Measurements from ENCODE around the gene DYRK3. TPM values are rescaled to one million over a fixed set of nuclear protein-coding genes. Genes with fewer than 3 reads are reported as not detected.

The DYRK3 gene
- total RNA-seq, 2 donors from 2014 or later = 16.5 to 20.6 TPM

- no peak for DNase-seq (ENCODE audit: low spot score)
These were observed 56.3 kb downstream of the DYRK3 start for GRCh38 chr1:206691604-206692003.

DNA sequence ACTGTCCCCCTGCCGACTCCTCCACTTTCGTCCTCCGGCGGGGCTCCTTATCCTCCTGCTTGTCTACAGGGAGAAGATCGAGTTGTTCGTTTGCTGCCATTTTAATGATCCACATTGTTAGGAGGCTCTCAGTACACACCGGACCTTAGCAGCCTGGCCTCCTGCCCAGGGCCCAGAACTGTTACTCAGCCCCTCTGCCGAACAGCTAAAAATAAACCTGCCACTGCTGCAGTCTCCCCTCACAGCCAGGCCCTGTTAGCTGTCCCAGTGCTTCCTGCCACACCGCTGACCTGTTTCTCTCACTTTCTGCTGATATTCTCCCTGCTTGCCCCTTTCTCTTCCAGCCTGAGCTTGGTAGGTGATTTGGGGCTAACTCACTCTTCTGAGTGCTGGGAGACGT, 57.7 kb downstream of the DYRK3 start:
- Histone ChIP-seq H3K36me3 (peaks cover 5% of the 10 kb centered on the region), H3K9me3 (no peaks in the 10 kb centered on the region), H3K4me1 (peaks cover 0 to 100% of the 10 kb centered on the region in 2 donors), H3K4me3 (peak overlapping the region in 1 of 2 donors; percentile 15), H3K27ac (peak overlapping the region; percentile 97 to 98), H3K27me3 (no peaks in the 10 kb centered on the region)
- DNase-seq (ENCODE audit: low spot score) = peak; percentile 81
- TF ChIP-seq, protein P1, sequence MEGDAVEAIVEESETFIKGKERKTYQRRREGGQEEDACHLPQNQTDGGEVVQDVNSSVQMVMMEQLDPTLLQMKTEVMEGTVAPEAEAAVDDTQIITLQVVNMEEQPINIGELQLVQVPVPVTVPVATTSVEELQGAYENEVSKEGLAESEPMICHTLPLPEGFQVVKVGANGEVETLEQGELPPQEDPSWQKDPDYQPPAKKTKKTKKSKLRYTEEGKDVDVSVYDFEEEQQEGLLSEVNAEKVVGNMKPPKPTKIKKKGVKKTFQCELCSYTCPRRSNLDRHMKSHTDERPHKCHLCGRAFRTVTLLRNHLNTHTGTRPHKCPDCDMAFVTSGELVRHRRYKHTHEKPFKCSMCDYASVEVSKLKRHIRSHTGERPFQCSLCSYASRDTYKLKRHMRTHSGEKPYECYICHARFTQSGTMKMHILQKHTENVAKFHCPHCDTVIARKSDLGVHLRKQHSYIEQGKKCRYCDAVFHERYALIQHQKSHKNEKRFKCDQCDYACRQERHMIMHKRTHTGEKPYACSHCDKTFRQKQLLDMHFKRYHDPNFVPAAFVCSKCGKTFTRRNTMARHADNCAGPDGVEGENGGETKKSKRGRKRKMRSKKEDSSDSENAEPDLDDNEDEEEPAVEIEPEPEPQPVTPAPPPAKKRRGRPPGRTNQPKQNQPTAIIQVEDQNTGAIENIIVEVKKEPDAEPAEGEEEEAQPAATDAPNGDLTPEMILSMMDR (IDR thresholded peaks at IDR 0.05) = no peak

More at GRCh38 chr1:206691604-206692003, 56.3 kb downstream of the DYRK3 start:
- H3K9me3 ChIP-seq = no peaks in the 10 kb centered on the region
- no peaks in the 10 kb centered on the region for H3K36me3 ChIP-seq
- H3K27ac ChIP-seq = peak overlapping the region; percentile 97 to 98
- TF ChIP-seq, protein P1 (IDR thresholded peaks at IDR 0.05) = no peak
- peaks cover 0 to 100% of the 10 kb centered on the region in 2 donors for H3K4me1 ChIP-seq
- no peaks in the 10 kb centered on the region for H3K27me3 ChIP-seq
- H3K4me3 ChIP-seq = no peak overlapping the region

DNA sequence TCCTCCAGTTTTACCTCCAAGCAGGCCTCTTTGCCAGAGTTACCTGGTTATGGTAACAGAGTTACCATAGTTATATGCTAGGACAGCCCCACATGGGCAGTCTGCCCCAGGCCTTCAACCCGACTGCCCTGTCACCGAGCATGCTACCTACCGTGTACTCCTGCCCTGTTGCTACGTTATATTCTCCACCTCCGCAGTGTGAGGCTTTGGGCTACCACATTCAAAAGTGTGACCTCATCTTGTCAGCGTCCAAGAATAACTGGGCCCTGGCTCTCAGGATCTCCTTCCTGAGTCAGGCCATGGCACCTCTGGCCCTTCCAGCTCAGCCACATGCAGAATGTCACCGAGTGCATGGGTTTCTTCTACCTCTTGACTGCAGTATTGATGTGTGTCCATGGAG, 58.3 kb downstream of the DYRK3 start:
- Histone ChIP-seq H3K36me3 (peaks cover 7% of the 10 kb centered on the region), H3K4me3 (peak overlapping the region in 1 of 2 donors; percentile 15), H3K27ac (peak overlapping the region; percentile 97 to 98), H3K27me3 (no peaks in the 10 kb centered on the region), H3K4me1 (peaks cover 0 to 100% of the 10 kb centered on the region in 2 donors), H3K9me3 (no peaks in the 10 kb centered on the region)
- DNase-seq (ENCODE audit: low spot score) = peak; percentile 73
- TF ChIP-seq, protein P1 (IDR thresholded peaks at IDR 0.05) = no peak

- Histone ChIP-seq H3K4me3 (no peak overlapping the region), H3K27me3 (no peaks in the 10 kb centered on the region), H3K4me1 (peaks cover 0 to 100% of the 10 kb centered on the region in 2 donors), H3K9me3 (no peaks in the 10 kb centered on the region), H3K36me3 (peaks cover 7% of the 10 kb centered on the region), H3K27ac (peak overlapping the region; percentile 97 to 98)
- DNase-seq (ENCODE audit: low spot score) = no peak
- TF ChIP-seq, protein P1 (IDR thresholded peaks at IDR 0.05) = no peak
These were observed 59.1 kb downstream of the DYRK3 start for GRCh38 chr1:206694171-206695124.

GRCh38 chr1:206695733-206696132, 60.4 kb downstream of the DYRK3 start:
- Histone ChIP-seq H3K27ac (peak overlapping the region; percentile 97 to 98), H3K4me1 (peaks cover 0 to 100% of the 10 kb centered on the region in 2 donors), H3K27me3 (no peaks in the 10 kb centered on the region), H3K4me3 (no peak overlapping the region), H3K36me3 (peaks cover 7% of the 10 kb centered on the region), H3K9me3 (no peaks in the 10 kb centered on the region)
- DNase-seq (ENCODE audit: low spot score) = no peak
- TF ChIP-seq, protein P1 (IDR thresholded peaks at IDR 0.05) = no peak

All from right atrium auricular region (tissue), 2 donors.